GM12872 (cell line): ENCODE results near the gene FAM20C.

Experiments used
- CTCF ChIP-seq: IDR thresholded peaks from 3 replicates; pipeline ENCODE4 v1.5.1; 2011; ENCODE audit warnings: low read depth, mild to moderate bottlenecking, low read length, moderate library complexity; ENCODE audit not compliant: insufficient read depth

Gene FAM20C

GRCh38 chr7:197413-198335 lies 5.3 kb downstream of the FAM20C start:
- TF ChIP-seq CTCF, result no peak

- no peak for TF ChIP-seq CTCF
Measured at GRCh38 chr7:199483-200249, 7.3 kb downstream of the FAM20C start.

- TF ChIP-seq CTCF, result no peak
Measured at GRCh38 chr7:200290-200689, 7.9 kb downstream of the FAM20C start.

- no peak for TF ChIP-seq CTCF
Measured at GRCh38 chr7:200704-201103, 8.3 kb downstream of the FAM20C start.

GRCh38 chr7:204326-204725 lies 12.0 kb downstream of the FAM20C start:
- no peak for TF ChIP-seq CTCF

- TF ChIP-seq CTCF, result no peak
Measured at GRCh38 chr7:205115-206010, 13.0 kb downstream of the FAM20C start.
